KOPT-K1 (cell line): ENCODE data around the gene LILRB1.
"Not testable (repeated sequence)": the region's sequence is repeated elsewhere in the genome, so short reads cannot be mapped to it uniquely, and the experiment has no call there.

ENCODE experiments used
- H3K27ac ChIP-seq: fragments of 200-600 bp; sonication (generic); 2 replicates; pipeline ENCODE4 v1.5.1; 2016; ENCODE audit warnings: antibody characterized with exemption, mild to moderate bottlenecking, low read depth, low read length; ENCODE audit not compliant: poor library complexity, severe bottlenecking
- H3K36me3 ChIP-seq: fragments of 200-600 bp; sonication (generic); 2 replicates; pipeline ENCODE4 v1.5.1; 2017; ENCODE audit warnings: antibody characterized with exemption, mild to moderate bottlenecking, low read length, moderate library complexity; ENCODE audit not compliant: insufficient read depth
- H3K9me3 ChIP-seq: fragments of 200-600 bp; sonication (generic); 2 replicates; pipeline ENCODE4 v1.5.1; 2017; ENCODE audit warnings: antibody characterized with exemption, low read length, mild to moderate bottlenecking; ENCODE audit not compliant: insufficient read depth, poor library complexity, severe bottlenecking

The LILRB1 gene

GRCh38 chr19:54642953-54643352 lies 12.7 kb downstream of the LILRB1 start:
- not testable (repeated sequence) for H3K9me3 ChIP-seq, H3K36me3 ChIP-seq, H3K27ac ChIP-seq

- H3K36me3 ChIP-seq, H3K27ac ChIP-seq, H3K9me3 ChIP-seq: not testable (repeated sequence)
Observed at GRCh38 chr19:54643583-54643982, 13.3 kb downstream of the LILRB1 start.

GRCh38 chr19:54644056-54644455 lies 13.8 kb downstream of the LILRB1 start:
- Histone ChIP-seq H3K27ac (no peak overlapping the region), H3K9me3 (no peaks in the 10 kb centered on the region), H3K36me3 (no peaks in the 10 kb centered on the region)

GRCh38 chr19:54646331-54646841 lies 16.1 kb downstream of the LILRB1 start:
- Histone ChIP-seq H3K36me3 (no peaks in the 10 kb centered on the region), H3K27ac (no peak overlapping the region), H3K9me3 (no peaks in the 10 kb centered on the region)

- no peaks in the 10 kb centered on the region for H3K36me3 ChIP-seq
- no peak overlapping the region for H3K27ac ChIP-seq
- no peaks in the 10 kb centered on the region for H3K9me3 ChIP-seq
Observed at GRCh38 chr19:54648129-54648528, 17.8 kb downstream of the LILRB1 start.

GRCh38 chr19:54650108-54650655 lies 19.9 kb downstream of the LILRB1 start:
- no peaks in the 10 kb centered on the region for H3K36me3 ChIP-seq
- no peaks in the 10 kb centered on the region for H3K9me3 ChIP-seq
- H3K27ac ChIP-seq: no peak overlapping the region

- H3K9me3 ChIP-seq: no peaks in the 10 kb centered on the region
- H3K36me3 ChIP-seq: no peaks in the 10 kb centered on the region
- no peak overlapping the region for H3K27ac ChIP-seq
Observed at GRCh38 chr19:54653181-54653809, 23.0 kb downstream of the LILRB1 start.

GRCh38 chr19:54654447-54655321 lies 24.4 kb downstream of the LILRB1 start:
- Histone ChIP-seq H3K27ac (no peak overlapping the region), H3K36me3 (no peaks in the 10 kb centered on the region), H3K9me3 (no peaks in the 10 kb centered on the region)

GRCh38 chr19:54659300-54659699 lies 29.0 kb downstream of the LILRB1 start:
- no peaks in the 10 kb centered on the region for H3K36me3 ChIP-seq
- no peak overlapping the region for H3K27ac ChIP-seq
- no peaks in the 10 kb centered on the region for H3K9me3 ChIP-seq

GRCh38 chr19:54660306-54660705 lies 30.0 kb downstream of the LILRB1 start:
- H3K27ac ChIP-seq: no peak overlapping the region
- H3K36me3 ChIP-seq: no peaks in the 10 kb centered on the region
- no peaks in the 10 kb centered on the region for H3K9me3 ChIP-seq

GRCh38 chr19:54660964-54661363 lies 30.7 kb downstream of the LILRB1 start:
- no peak overlapping the region for H3K27ac ChIP-seq
- H3K9me3 ChIP-seq: no peaks in the 10 kb centered on the region
- H3K36me3 ChIP-seq: no peaks in the 10 kb centered on the region

GRCh38 chr19:54661846-54662481 lies 31.7 kb downstream of the LILRB1 start:
- Histone ChIP-seq H3K27ac (no peak overlapping the region), H3K36me3 (no peaks in the 10 kb centered on the region), H3K9me3 (no peaks in the 10 kb centered on the region)

GRCh38 chr19:54662730-54663129 lies 32.4 kb downstream of the LILRB1 start, which contains the start of gene LILRB4:
LILRB4 (plus strand) TSS chr19:54662985; CDS start chr19:54663034, 49 bp downstream.
- no peak within 1 kb of the TSS for H3K27ac ChIP-seq
- H3K36me3 ChIP-seq: no peaks in the 10 kb centered on the region
- peaks cover 3% of the 10 kb centered on the region for H3K9me3 ChIP-seq

- Histone ChIP-seq H3K36me3 (no peaks in the 10 kb centered on the region), H3K9me3 (peaks cover 11% of the 10 kb centered on the region), H3K27ac (no peak overlapping the region)
Observed at GRCh38 chr19:54665530-54665929, 35.2 kb downstream of the LILRB1 start.

GRCh38 chr19:54667217-54667616 lies 36.9 kb downstream of the LILRB1 start:
- no peak overlapping the region for H3K27ac ChIP-seq

More at GRCh38 chr19:54667217-54667616, 36.9 kb downstream of the LILRB1 start:
- H3K36me3 ChIP-seq: no peaks in the 10 kb centered on the region
- peaks cover 11% of the 10 kb centered on the region for H3K9me3 ChIP-seq
